Endothelial cell (in vitro differentiated cells): ENCODE results near the gene C12orf60. TPM values are rescaled to one million over a fixed set of nuclear protein-coding genes. Genes with fewer than 3 reads are reported as not detected.
A peak's percentile ranks its signal among the peaks of the same experiment; 100 is the strongest.

Experiments
- DNase-seq: peaks from one replicate; pipeline ENCODE4 v3.0.0; 2021; ENCODE audit warnings: low spot score
- H3K27ac Mint-ChIP-seq: one replicate; pipeline ENCODE4 v1.8.0; 2021; ENCODE audit warnings: mixed read lengths, inconsistent platforms; ENCODE audit not compliant: unreplicated experiment
- H3K27me3 Mint-ChIP-seq: one replicate; pipeline ENCODE4 v1.8.0; 2021; ENCODE audit warnings: mild to moderate bottlenecking, moderate library complexity, mixed read lengths, inconsistent platforms; ENCODE audit not compliant: unreplicated experiment
- H3K36me3 Mint-ChIP-seq: one replicate; pipeline ENCODE4 v1.8.0; 2021; ENCODE audit warnings: mild to moderate bottlenecking, low read depth, mixed read lengths, inconsistent platforms; ENCODE audit not compliant: unreplicated experiment
- H3K4me1 Mint-ChIP-seq: one replicate; pipeline ENCODE4 v1.8.0; 2021; ENCODE audit warnings: mild to moderate bottlenecking, mixed read lengths, inconsistent platforms; ENCODE audit not compliant: unreplicated experiment
- H3K4me3 Mint-ChIP-seq: one replicate; pipeline ENCODE4 v1.8.0; 2021; ENCODE audit warnings: mild to moderate bottlenecking, mixed read lengths, inconsistent platforms; ENCODE audit not compliant: unreplicated experiment
- H3K9me3 Mint-ChIP-seq: one replicate; pipeline ENCODE4 v1.8.0; 2021; ENCODE audit warnings: mixed read lengths, inconsistent platforms; ENCODE audit not compliant: unreplicated experiment
- total RNA-seq: library from RNA; stranded (reverse); fragmentation: NEBNext Ultra II Directional; extraction: Animal tissue kit (Norgen Biotek cat#: 25700); gene quantifications from one replicate; pipeline ENCODE4 v1.2.1, GENCODE V29; 2021; ENCODE audit not compliant: unreplicated experiment
- TF ChIP-seq, protein P1 (sequence below): fragments of 200-600 bp; sonication (generic); IDR thresholded peaks from one replicate; pipeline ENCODE4 v1.5.0; 2021; ENCODE audit warnings: antibody characterized with exemption; ENCODE audit not compliant: unreplicated experiment

C12orf60 gene
- total RNA-seq, 1 donor from 2014 or later = 1.8 TPM

DNA sequence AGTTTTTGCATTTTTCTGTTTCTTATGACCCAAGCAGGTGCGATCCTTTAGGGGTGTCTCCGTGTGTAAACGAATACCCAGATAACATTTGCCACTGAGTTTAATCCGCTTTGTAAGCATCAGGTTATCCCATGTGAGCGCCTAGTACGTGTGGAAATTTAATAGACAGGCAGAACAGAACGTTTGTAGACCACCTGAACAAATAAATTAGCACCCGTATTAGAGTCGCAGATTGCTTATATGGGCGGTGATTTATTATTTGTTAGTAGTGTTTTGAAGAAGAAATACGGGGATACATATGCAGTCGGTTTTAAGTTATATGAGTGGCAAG lies 325 bp downstream of the C12orf60 start:
- Mint-ChIP-seq H3K4me3 (no peak overlapping the region), H3K9me3 (no peaks in the 10 kb centered on the region)

DNA sequence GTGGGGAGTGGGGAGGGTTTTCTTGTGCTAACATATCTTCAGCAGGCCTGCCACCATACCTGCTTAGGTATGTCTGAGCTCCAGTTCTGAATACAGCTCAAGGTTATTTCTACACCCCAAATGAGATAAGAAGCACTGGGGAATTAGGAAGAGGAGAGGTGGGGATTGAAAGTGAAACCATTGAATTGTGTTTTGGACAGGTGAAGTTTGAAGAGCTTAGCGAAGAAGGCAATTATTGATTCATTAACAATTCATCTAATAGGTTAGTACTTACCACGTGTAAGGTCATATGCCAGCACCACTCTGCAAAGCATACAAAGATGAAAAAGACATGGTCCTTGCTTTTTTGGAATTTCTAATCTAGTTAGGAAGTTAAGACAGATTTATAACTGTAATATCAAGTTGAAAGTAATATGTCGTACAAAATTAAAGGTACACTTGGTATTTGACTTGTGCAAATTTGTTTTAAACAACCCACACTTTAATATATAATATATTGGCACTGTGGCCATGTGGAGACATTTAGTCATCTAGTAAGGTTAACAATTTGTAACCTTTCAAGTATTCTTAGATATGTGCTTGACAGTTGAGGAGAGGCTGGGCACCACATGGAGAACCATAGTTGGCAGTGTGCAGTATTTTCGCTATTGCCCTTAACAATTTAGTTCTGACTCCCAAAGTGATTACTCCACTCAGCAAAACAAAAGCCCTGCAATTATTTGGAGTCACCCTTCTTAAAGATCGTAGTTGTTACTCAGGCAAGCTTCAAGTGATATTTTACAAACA lies 6.9 kb downstream of the C12orf60 start:
- H3K9me3 Mint-ChIP-seq = no peaks in the 10 kb centered on the region
- no peak for DNase-seq
- no peak overlapping the region for H3K4me3 Mint-ChIP-seq
- H3K36me3 Mint-ChIP-seq = no peaks in the 10 kb centered on the region
- TF ChIP-seq, protein P1, sequence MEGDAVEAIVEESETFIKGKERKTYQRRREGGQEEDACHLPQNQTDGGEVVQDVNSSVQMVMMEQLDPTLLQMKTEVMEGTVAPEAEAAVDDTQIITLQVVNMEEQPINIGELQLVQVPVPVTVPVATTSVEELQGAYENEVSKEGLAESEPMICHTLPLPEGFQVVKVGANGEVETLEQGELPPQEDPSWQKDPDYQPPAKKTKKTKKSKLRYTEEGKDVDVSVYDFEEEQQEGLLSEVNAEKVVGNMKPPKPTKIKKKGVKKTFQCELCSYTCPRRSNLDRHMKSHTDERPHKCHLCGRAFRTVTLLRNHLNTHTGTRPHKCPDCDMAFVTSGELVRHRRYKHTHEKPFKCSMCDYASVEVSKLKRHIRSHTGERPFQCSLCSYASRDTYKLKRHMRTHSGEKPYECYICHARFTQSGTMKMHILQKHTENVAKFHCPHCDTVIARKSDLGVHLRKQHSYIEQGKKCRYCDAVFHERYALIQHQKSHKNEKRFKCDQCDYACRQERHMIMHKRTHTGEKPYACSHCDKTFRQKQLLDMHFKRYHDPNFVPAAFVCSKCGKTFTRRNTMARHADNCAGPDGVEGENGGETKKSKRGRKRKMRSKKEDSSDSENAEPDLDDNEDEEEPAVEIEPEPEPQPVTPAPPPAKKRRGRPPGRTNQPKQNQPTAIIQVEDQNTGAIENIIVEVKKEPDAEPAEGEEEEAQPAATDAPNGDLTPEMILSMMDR = no peak
- H3K4me1 Mint-ChIP-seq = peaks cover 10% of the 10 kb centered on the region
- H3K27me3 Mint-ChIP-seq = peaks cover 4% of the 10 kb centered on the region
- H3K27ac Mint-ChIP-seq = no peak overlapping the region

More for the DNA sequence above, 325 bp downstream of the C12orf60 start:
- H3K27ac Mint-ChIP-seq = no peak overlapping the region
- no peak for DNase-seq
- H3K36me3 Mint-ChIP-seq = peaks cover 4% of the 10 kb centered on the region
- TF ChIP-seq, protein P1 = no peak
- no peaks in the 10 kb centered on the region for H3K27me3 Mint-ChIP-seq
- H3K4me1 Mint-ChIP-seq = no peaks in the 10 kb centered on the region

DNA sequence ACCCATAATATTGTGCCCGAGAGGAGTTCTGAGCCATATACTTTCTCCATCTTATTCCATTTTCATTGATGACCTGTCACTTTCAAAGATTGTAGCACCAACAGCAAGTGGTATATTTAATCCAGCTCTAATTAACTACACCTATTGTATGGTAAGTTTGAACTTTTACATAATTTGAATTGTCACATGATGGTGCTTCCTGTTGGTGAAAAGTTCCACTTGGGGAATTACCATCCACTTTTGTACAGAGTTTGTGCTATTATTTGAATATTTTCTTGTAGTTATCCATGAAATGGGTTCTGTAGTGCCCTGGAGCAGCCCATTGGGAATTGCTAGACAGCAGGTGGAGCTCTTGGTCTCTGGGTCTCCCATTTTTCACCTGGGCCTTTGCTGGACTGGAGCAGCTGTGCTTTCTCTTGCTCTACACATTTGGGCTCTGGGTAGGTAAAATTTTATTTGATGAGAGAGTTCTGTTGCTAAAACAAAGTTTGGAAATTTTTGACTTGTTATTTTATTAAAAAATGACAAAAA lies 7.5 kb downstream of the C12orf60 start:
- TF ChIP-seq, protein P1 = no peak
- no peaks in the 10 kb centered on the region for H3K9me3 Mint-ChIP-seq
- H3K27ac Mint-ChIP-seq = no peak overlapping the region
- H3K4me1 Mint-ChIP-seq = peaks cover 10% of the 10 kb centered on the region
- no peaks in the 10 kb centered on the region for H3K36me3 Mint-ChIP-seq
- no peak overlapping the region for H3K4me3 Mint-ChIP-seq
- DNase-seq = peak; percentile 53
- peaks cover 4% of the 10 kb centered on the region for H3K27me3 Mint-ChIP-seq

DNA sequence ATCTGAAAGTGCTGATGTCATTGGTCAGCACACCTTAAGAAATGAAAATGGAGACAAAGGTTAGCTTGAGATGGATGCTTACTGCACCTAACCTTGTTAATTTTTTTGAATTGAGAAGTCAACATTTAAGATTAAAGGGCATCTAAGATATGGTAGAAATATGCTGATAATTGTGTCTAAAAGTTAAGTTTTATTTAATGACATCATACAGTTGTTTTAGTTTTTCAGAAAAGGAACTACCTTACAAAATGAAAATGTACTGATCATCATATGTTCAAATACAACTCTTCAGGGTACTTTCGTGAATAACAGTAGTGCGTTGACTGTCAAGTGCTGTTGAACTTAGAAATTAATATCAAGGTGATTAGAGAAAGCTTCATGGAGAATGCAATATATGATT lies 8.0 kb downstream of the C12orf60 start:
- Mint-ChIP-seq H3K4me3 (no peak overlapping the region), H3K36me3 (no peaks in the 10 kb centered on the region), H3K27ac (no peak overlapping the region), H3K4me1 (peaks cover 10% of the 10 kb centered on the region), H3K27me3 (peaks cover 4% of the 10 kb centered on the region), H3K9me3 (no peaks in the 10 kb centered on the region)
- no peak for DNase-seq
- TF ChIP-seq, protein P1 = no peak

DNA sequence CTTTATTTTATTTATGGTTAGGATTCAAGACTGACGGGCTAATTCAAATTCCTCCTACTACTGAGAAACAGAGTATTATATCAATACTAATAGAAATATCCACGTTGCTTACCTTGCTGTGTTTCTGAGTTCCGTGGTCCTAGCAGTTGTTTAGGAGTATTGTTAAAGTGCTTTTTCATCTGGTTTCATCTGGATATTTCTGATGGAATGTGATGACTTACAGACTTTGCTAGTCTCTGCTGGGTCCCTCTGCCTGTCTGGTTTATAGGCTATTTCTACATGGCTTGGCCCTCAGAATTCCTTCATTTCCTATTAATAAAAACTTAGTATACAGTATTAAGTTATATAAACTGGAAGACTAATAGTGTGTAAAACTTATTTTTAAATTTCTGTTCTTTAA lies 10.5 kb downstream of the C12orf60 start, which contains the start of gene SMCO3:
SMCO3 (minus strand) TSS at position 169 of the 400 bp plus-strand sequence. CDS start 7,502 bp downstream, outside the sequence.
- DNase-seq = no peak
- Mint-ChIP-seq H3K27ac (peak within 1 kb of the TSS; percentile 49), H3K4me3 (no peak within 1 kb of the TSS), H3K9me3 (no peaks in the 10 kb centered on the region), H3K4me1 (peaks cover 12% of the 10 kb centered on the region), H3K36me3 (no peaks in the 10 kb centered on the region), H3K27me3 (peaks cover 4% of the 10 kb centered on the region)
- TF ChIP-seq, protein P1 = no peak
